ENCODE data around the gene NTRK3.

DNA sequence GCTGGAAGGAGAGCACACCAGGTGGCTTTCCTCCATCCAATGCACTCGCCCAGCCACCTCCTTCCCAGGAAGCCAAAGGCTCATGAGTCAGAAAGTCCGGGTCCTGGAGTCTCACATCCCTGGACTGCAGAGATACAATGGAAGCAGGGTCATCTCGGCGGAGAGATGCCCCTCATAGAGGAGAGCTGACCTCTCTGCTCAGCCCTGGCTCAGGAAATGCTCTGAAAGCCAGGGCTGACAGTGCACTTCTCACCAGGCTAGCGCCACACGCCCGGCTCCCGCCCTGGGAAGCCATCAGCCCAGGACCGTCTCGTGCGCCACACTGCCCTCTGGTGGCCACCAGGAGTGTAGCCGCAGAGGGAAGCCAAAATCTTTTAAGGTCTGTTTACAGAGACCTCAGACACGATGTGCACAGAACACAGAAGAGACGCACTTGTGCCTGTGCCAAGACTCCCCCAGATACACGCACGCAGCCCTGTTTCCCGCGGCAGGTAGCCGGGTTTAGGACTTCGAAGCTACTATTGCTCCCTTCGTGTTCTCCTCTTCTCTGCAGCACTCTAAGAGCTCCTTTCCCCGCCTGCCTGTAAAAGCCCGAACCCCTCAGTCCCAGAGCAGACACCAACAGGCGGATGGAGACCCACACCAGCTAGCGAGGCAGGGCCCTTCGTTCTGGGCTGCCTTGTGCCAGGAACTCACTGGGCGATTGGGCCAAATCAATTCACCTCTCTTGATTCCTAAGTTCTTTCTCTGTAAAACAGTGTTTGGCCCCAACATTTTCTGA is 9.7 kb downstream of the NTRK3 start:
- TF ChIP-seq, protein P1, sequence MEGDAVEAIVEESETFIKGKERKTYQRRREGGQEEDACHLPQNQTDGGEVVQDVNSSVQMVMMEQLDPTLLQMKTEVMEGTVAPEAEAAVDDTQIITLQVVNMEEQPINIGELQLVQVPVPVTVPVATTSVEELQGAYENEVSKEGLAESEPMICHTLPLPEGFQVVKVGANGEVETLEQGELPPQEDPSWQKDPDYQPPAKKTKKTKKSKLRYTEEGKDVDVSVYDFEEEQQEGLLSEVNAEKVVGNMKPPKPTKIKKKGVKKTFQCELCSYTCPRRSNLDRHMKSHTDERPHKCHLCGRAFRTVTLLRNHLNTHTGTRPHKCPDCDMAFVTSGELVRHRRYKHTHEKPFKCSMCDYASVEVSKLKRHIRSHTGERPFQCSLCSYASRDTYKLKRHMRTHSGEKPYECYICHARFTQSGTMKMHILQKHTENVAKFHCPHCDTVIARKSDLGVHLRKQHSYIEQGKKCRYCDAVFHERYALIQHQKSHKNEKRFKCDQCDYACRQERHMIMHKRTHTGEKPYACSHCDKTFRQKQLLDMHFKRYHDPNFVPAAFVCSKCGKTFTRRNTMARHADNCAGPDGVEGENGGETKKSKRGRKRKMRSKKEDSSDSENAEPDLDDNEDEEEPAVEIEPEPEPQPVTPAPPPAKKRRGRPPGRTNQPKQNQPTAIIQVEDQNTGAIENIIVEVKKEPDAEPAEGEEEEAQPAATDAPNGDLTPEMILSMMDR (IDR thresholded peaks at IDR 0.05; ENCODE audit: poor library complexity, severe bottlenecking), result peak; percentile 97
- TF ChIP-seq EZH2 (IDR thresholded peaks at IDR 0.05; ENCODE audit: borderline replicate concordance, insufficient read depth, low read length, poor library complexity, severe bottlenecking), result no peak
- no peak for TF ChIP-seq POLR2AphosphoS5 (IDR thresholded peaks at IDR 0.05)
- TF ChIP-seq RAD21 (conservative IDR thresholded peaks at IDR 0.05), result peak; percentile 94
- TF ChIP-seq TAF1 (IDR thresholded peaks at IDR 0.05; ENCODE audit: low read depth), result no peak
- TF ChIP-seq SMC3 (conservative IDR thresholded peaks at IDR 0.05; ENCODE audit: poor library complexity), result peak; percentile 96
- no peak for TF ChIP-seq EP300 (conservative IDR thresholded peaks at IDR 0.05; ENCODE audit: poor library complexity, severe bottlenecking)
- peak; percentile 45 for TF ChIP-seq MXI1 (conservative IDR thresholded peaks at IDR 0.05; ENCODE audit: poor library complexity, severe bottlenecking)

Measured in neural cell (in vitro differentiated cells).